Measurements from ENCODE around the gene STK17A. TPM values are rescaled to one million over a fixed set of nuclear protein-coding genes. Genes with fewer than 3 reads are reported as not detected.

The STK17A gene
- total RNA-seq, 1 experiment from 2014 or later: 47.0 TPM

GRCh38 chr7:43674559-43675436 lies 91.9 kb downstream of the STK17A start:
- DNase-seq (ENCODE audit: low read depth in 1 of 2, low spot score in 2 of 2): peak in 1 of 2 experiments; percentile 61
- H3K4me3 ChIP-seq: no peak overlapping the region
- no peaks in the 10 kb centered on the region; the same call in 1 of the 2 replicates for H3K36me3 ChIP-seq
- H3K27ac ChIP-seq: peak overlapping the region; percentile 62
- peaks cover 13% of the 10 kb centered on the region for H3K4me1 ChIP-seq (replicated peaks)
- H3K27me3 ChIP-seq (replicated peaks): no peaks in the 10 kb centered on the region
- 0 out of 2 replicates have a peak, but pooled peaks cover 3% of the 10 kb centered on the region for H3K9me3 ChIP-seq (replicated peaks)

Other genes with a start within 250 kb of the STK17A start
- 51.4 and 85.4 TPM in 2 replicates for gene COA1, start 146.4 kb downstream of the STK17A start, total RNA-seq (2014; rRNA removed; shearing (Covaris generic))
- gene BLVRA, start 175.6 kb downstream of the STK17A start, total RNA-seq (2014; rRNA removed; shearing (Covaris generic)): 27.8 and 39.0 TPM in 2 replicates